Activated T-helper 1 cell treated with Interleukin-2 at 50 U/mL for 16 hours (primary cell): ENCODE data around the gene BRICD5.

ENCODE experiments used
- DNase-seq: peaks from one replicate; pipeline ENCODE4 v3.0.0-alpha.2; 2020; ENCODE audit warnings: low read depth

Gene BRICD5

GRCh38 chr16:2180962-2181923 lies 29.4 kb downstream of the BRICD5 start:
- DNase-seq = no peak

- no peak for DNase-seq
These were observed 30.2 kb downstream of the BRICD5 start for GRCh38 chr16:2180461-2180860.

GRCh38 chr16:2179576-2179975 lies 31.1 kb downstream of the BRICD5 start:
- no peak for DNase-seq

- no peak for DNase-seq
These were observed 31.6 kb downstream of the BRICD5 start for GRCh38 chr16:2179107-2179501.

- peak; percentile 24 for DNase-seq
These were observed 32.1 kb downstream of the BRICD5 start for GRCh38 chr16:2178321-2179106.

GRCh38 chr16:2177561-2177960 lies 33.1 kb downstream of the BRICD5 start:
- no peak for DNase-seq

- no peak for DNase-seq
These were observed 33.6 kb downstream of the BRICD5 start for GRCh38 chr16:2177101-2177500.

- DNase-seq = no peak
These were observed 34.6 kb downstream of the BRICD5 start for GRCh38 chr16:2176047-2176446.

- DNase-seq = no peak
These were observed 35.2 kb downstream of the BRICD5 start for GRCh38 chr16:2175454-2175853.

- no peak for DNase-seq
These were observed 36.1 kb downstream of the BRICD5 start for GRCh38 chr16:2174396-2175131.

GRCh38 chr16:2173916-2174315 lies 36.7 kb downstream of the BRICD5 start:
- no peak for DNase-seq

- no peak for DNase-seq
These were observed 37.3 kb downstream of the BRICD5 start for GRCh38 chr16:2173366-2173765.

- DNase-seq = no peak
These were observed 37.9 kb downstream of the BRICD5 start for GRCh38 chr16:2172688-2173335.

GRCh38 chr16:2171601-2172178 lies 39.0 kb downstream of the BRICD5 start:
- DNase-seq = no peak

GRCh38 chr16:2170587-2171435 lies 39.9 kb downstream of the BRICD5 start:
- DNase-seq = no peak

GRCh38 chr16:2170080-2170479 lies 40.6 kb downstream of the BRICD5 start:
- DNase-seq = no peak

GRCh38 chr16:2167068-2167638 lies 43.5 kb downstream of the BRICD5 start:
- DNase-seq = no peak

- DNase-seq = no peak
These were observed 44.2 kb downstream of the BRICD5 start for GRCh38 chr16:2166263-2167067.

GRCh38 chr16:2165861-2166260 lies 44.8 kb downstream of the BRICD5 start:
- DNase-seq = no peak
